ENCODE results near the gene RASSF4. TPM values are rescaled to one million over a fixed set of nuclear protein-coding genes. Genes with fewer than 3 reads are reported as not detected.

RASSF4 gene
- total and polyA plus RNA-seq, 4 donors = 19.5 to 55.4 (median 41.6) TPM

GRCh38 chr10:44930904-44931620 lies 28.5 kb upstream of the RASSF4 start:
- H3K36me3 ChIP-seq (ENCODE audit: control insufficient read depth in 4 of 4, insufficient read depth in 4 of 4, low read length in 4 of 4) = no peaks in the 10 kb centered on the region
- no peak overlapping the region for H3K9ac ChIP-seq (ENCODE audit: insufficient read depth in 1 of 2, low read length in 2 of 2)
- no peaks in the 10 kb centered on the region for H3K27me3 ChIP-seq (ENCODE audit: control insufficient read depth in 3 of 3, insufficient read depth in 3 of 3, low read length in 2 of 3)
- DNase-seq (no peak), ATAC-seq (ENCODE audit: insufficient read depth, low FRiP score) (no peak)
- H3K4me1 ChIP-seq (ENCODE audit: control insufficient read depth in 5 of 5, insufficient read depth in 5 of 5, low read length in 5 of 5) = peaks cover 0 to 11% (median 5%) of the 10 kb centered on the region in 5 donors
- WGBS, 2 donors = 85 to 90% methylated on average over 4 of the region's 4 CpGs
- TF ChIP-seq CTCF (IDR thresholded peaks at IDR 0.05; ENCODE audit: control extremely low read depth, extremely low read depth) = no peak
- no peak overlapping the region for H3K4me3 ChIP-seq
- H3K9me3 ChIP-seq (ENCODE audit: control insufficient read depth in 4 of 4, insufficient read depth in 3 of 4, low read length in 3 of 4) = no peaks in the 10 kb centered on the region
- no peak overlapping the region for H3K27ac ChIP-seq (ENCODE audit: low read depth in 1 of 2, low read length in 1 of 2)

- no peaks in the 10 kb centered on the region for H3K27me3 ChIP-seq (ENCODE audit: control insufficient read depth in 3 of 3, insufficient read depth in 3 of 3, low read length in 2 of 3)
- H3K9me3 ChIP-seq (ENCODE audit: control insufficient read depth in 4 of 4, insufficient read depth in 3 of 4, low read length in 3 of 4) = no peaks in the 10 kb centered on the region
- no peak for TF ChIP-seq CTCF (IDR thresholded peaks at IDR 0.05; ENCODE audit: control extremely low read depth, extremely low read depth)
- no peaks in the 10 kb centered on the region for H3K36me3 ChIP-seq (ENCODE audit: control insufficient read depth in 4 of 4, insufficient read depth in 4 of 4, low read length in 4 of 4)
- peaks cover 0 to 11% (median 5%) of the 10 kb centered on the region in 5 donors for H3K4me1 ChIP-seq (ENCODE audit: control insufficient read depth in 5 of 5, insufficient read depth in 5 of 5, low read length in 5 of 5)
- WGBS, 2 donors = 88 to 96% methylated on average over 10 of the region's 10 CpGs
- H3K27ac ChIP-seq (ENCODE audit: low read depth in 1 of 2, low read length in 1 of 2) = no peak overlapping the region
- no peak overlapping the region for H3K4me3 ChIP-seq
- ATAC-seq (ENCODE audit: insufficient read depth, low FRiP score) (no peak), DNase-seq (no peak)
- no peak overlapping the region for H3K9ac ChIP-seq (ENCODE audit: insufficient read depth in 1 of 2, low read length in 2 of 2)
Measured at GRCh38 chr10:44931621-44932516, 27.7 kb upstream of the RASSF4 start.

- 48 to 51% methylated on average over 10 of the region's 10 CpGs for WGBS, 2 donors
Measured at GRCh38 chr10:44932517-44933450, 26.8 kb upstream of the RASSF4 start.

More at GRCh38 chr10:44932517-44933450, 26.8 kb upstream of the RASSF4 start:
- H3K9me3 ChIP-seq (ENCODE audit: control insufficient read depth in 4 of 4, insufficient read depth in 3 of 4, low read length in 3 of 4) = no peaks in the 10 kb centered on the region
- H3K27ac ChIP-seq (ENCODE audit: low read depth in 1 of 2, low read length in 1 of 2) = no peak overlapping the region
- H3K4me1 ChIP-seq (ENCODE audit: control insufficient read depth in 5 of 5, insufficient read depth in 5 of 5, low read length in 5 of 5) = peaks cover 0 to 11% (median 5%) of the 10 kb centered on the region in 5 donors
- peak; percentile 88 for TF ChIP-seq CTCF (IDR thresholded peaks at IDR 0.05; ENCODE audit: control extremely low read depth, extremely low read depth)
- ATAC-seq (ENCODE audit: insufficient read depth, low FRiP score) = peak; percentile 87
- peak; percentile 85 to 87 (median 87) for DNase-seq
- H3K36me3 ChIP-seq (ENCODE audit: control insufficient read depth in 4 of 4, insufficient read depth in 4 of 4, low read length in 4 of 4) = no peaks in the 10 kb centered on the region
- H3K9ac ChIP-seq (ENCODE audit: insufficient read depth in 1 of 2, low read length in 2 of 2) = peak overlapping the region in 1 of 2 donors; percentile 19
- no peak overlapping the region for H3K4me3 ChIP-seq
- no peaks in the 10 kb centered on the region for H3K27me3 ChIP-seq (ENCODE audit: control insufficient read depth in 3 of 3, insufficient read depth in 3 of 3, low read length in 2 of 3)
